ENCODE data around the gene CNTN5.

Gene CNTN5

DNA sequence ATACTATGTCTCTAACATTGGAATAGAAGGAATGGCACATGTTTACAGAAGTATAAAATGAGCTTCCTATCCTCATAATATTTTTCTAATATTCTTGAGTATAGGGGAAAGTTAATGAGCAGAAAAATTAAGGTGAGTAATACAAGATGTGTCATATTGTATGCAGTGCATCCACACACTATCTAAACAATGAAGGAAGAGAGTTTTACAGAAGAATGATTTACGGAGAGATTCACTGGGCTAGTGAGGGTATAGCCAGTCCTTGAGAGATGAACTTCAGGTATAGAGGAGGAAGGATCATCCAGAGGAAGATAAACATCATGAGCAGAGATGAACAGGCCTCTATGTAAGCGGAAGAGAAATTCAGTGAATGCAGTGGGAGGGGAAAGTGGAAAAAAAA, 569.0 kb downstream of the CNTN5 start:
- no peak for DNase-seq (ENCODE audit: low read depth in 2 of 2, low spot score in 1 of 2)

DNA sequence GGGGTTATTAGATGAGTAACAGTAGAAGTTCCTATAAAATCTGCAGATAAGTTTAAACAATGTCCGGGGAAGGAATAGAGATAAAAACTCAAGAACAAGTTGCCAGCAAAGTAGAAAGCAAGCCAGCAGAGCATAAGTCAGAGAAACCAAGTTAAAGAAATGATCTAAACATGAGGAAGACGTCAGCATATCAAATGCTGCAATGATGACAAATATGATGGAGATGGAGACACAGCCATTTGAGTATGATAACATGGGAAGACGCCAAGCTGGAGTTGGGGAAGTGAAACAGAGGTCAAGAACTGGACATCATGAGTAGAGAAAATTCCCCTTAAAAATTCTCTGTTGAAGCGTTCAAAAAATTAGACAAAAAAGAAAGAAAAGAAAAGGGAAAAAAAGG, 571.5 kb downstream of the CNTN5 start:
- DNase-seq (ENCODE audit: low read depth in 2 of 2, low spot score in 1 of 2): no peak

DNA sequence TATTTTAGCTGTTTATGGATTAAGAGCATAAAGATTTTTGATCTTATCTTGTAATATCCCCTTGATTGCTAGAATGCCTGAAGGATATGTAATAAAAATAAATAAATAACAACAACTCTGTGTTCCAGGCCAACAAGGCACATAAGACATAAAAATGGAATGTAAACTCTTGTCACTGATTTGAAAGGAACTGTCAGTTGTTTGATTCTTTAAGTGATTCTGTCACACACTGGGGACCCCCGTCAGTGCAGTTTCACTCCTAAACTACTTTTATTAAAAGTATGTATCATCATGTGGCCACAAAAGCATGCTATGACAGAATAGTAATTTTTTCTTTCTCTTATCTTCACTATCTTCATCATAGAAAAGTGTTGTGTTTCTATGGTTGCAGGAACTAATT, 572.4 kb downstream of the CNTN5 start:
- DNase-seq (ENCODE audit: low read depth in 2 of 2, low spot score in 1 of 2): no peak

DNA sequence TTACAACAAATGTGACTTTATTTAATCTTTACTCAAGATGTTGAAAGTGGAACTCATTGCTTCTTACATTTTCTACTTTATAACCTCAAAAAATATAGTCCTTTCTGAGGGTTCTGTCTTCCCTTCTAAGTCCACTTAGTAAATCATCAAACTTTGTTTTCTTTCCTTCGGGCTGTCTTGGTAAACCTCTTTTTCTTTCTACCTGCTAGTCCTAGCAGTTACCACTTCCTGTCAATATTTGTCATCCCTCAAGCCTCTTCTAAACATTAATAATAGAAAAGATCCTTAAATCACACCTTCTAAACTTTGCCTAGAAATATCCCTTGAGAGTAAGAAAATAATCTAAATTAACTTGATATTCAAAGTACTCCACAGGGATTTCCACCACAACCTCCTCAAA, 580.4 kb downstream of the CNTN5 start:
- DNase-seq (ENCODE audit: low read depth in 2 of 2, low spot score in 1 of 2): no peak

DNA sequence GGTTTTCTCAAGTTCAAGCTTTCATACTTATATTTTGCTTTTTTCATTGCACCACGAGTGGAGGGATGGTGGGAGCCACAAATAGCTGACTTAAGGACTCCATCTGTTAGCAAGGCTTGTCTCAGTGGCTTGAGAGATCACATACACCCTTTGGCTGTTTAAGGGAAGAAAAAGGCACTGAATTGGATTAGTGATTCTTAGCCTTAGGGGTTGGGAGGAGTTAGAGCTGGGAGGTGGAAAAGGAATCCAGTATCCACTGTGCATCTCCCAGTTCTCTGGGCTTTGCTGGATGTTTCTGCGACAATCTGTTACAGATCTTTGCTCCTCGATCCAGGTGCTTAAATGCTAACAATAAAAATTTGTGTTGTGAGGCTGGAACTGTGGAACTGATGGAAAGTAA, 593.6 kb downstream of the CNTN5 start:
- no peak for DNase-seq (ENCODE audit: low read depth in 2 of 2, low spot score in 1 of 2)

GRCh38 chr11:99630629-99631028, 609.9 kb downstream of the CNTN5 start:
- no peak for DNase-seq (ENCODE audit: low read depth in 2 of 2, low spot score in 1 of 2)

GRCh38 chr11:99631618-99632017, 610.9 kb downstream of the CNTN5 start:
- DNase-seq (ENCODE audit: low read depth in 2 of 2, low spot score in 1 of 2): no peak

DNA sequence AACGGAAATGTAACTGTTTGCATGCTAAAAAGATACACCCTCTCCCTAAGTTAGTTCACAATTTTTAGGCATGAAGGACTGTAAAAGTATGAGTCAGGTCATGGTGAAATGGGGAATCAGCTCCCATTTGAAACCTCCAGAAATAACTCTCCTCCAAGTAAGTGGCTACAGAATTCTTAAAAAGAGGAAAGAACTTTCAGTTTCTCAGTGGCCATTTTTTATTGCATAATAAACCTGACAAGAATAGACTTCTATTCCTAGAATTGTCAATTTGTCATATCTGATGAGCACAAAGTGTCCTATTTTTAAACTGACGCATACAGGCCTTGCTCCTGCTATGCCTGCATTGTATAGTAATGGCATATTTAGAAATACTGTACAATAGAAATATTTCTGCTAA, 612.2 kb downstream of the CNTN5 start:
- no peak for DNase-seq (ENCODE audit: low read depth in 2 of 2, low spot score in 1 of 2)

DNA sequence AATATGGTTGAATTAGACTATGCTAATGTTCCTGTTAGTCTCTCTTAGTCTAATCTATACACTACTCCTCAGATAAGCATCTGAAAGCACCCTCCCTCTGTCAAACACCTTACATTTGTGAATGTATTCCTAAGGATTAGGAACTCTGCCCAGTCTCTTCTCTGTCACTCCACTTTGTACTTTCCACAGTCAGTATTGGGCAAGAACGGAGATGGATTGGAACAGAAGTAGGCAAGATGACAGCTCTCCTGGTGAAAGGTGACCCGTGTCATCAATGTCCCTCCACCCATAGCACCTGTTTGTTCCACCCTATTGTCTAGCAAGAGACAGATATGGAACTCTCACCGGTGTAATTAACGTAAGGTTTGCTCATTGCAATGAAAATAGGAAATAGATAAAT, 613.8 kb downstream of the CNTN5 start:
- no peak for DNase-seq (ENCODE audit: low read depth in 2 of 2, low spot score in 1 of 2)

DNA sequence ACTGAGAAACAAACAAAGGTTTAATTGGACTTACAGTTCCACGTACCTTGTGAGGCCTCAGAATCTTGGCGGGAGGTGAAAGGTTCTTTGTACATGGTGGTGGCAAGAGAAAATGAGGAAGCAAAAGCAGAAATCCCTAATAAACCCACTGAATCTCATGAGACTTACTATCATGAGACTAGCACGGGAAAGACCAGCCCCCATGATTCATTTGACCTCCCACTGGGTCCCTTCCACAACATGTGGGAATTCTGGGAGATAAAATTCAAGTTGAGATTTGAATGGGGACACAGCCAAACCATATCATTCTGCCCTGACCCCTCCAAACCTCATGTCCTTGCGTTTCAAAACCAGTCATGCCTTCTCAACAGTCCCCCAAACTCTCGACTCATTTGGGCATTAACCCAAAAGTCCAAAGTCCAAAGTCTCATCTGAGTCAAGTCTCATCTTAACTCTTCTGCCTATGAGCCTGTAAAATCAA, 617.4 kb downstream of the CNTN5 start:
- no peak for DNase-seq (ENCODE audit: low read depth in 2 of 2, low spot score in 1 of 2)

- no peak for DNase-seq (ENCODE audit: low read depth in 2 of 2, low spot score in 1 of 2)
These were observed 619.9 kb downstream of the CNTN5 start for GRCh38 chr11:99640671-99641070.

GRCh38 chr11:99645934-99646333, 625.2 kb downstream of the CNTN5 start:
- no peak for DNase-seq (ENCODE audit: low read depth in 2 of 2, low spot score in 1 of 2)

- DNase-seq (ENCODE audit: low read depth in 2 of 2, low spot score in 1 of 2): no peak
These were observed 649.4 kb downstream of the CNTN5 start for GRCh38 chr11:99670067-99670676.

- DNase-seq (ENCODE audit: low read depth in 2 of 2, low spot score in 1 of 2): no peak
These were observed 651.2 kb downstream of the CNTN5 start for GRCh38 chr11:99671808-99672409.

DNA sequence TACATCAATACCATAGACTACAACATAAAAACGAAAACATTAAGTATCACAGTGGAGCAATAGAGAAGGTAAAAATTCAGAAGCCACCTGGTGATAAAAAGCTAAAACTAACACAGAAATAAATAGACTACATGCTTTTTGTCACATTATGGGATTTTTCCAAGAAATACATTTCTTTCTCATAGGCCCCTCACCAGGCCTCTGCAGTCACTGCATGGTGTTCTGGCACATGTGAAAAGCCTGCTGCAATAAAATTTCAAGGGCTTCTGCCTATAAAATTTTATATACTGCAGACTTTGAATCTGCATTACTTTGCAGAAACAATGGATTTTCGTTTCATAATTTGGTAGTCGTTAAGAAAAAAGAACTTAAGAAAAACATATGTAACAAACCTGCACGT, 655.5 kb downstream of the CNTN5 start:
- no peak for DNase-seq (ENCODE audit: low read depth in 2 of 2, low spot score in 1 of 2)

DNA sequence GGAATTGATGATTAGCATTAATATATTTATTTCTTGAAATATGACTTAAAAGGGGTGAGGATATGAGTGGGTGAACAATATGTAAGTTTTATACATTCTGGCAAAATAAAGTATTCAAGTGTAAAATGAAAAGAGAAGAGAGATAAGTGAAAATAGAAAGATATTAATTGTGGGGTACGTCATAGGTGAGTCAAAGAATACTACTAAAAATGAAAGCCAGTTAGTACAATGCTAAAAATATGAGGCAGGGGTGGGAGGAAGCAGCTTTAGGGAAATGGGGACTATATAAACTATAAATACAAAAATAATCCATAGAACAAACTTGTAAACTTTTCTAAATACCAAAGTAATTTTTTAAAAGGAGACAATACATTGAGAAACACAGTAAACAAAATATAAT, 661.4 kb downstream of the CNTN5 start:
- no peak for DNase-seq (ENCODE audit: low read depth in 2 of 2, low spot score in 1 of 2)

GRCh38 chr11:99682646-99683045, 661.9 kb downstream of the CNTN5 start:
- no peak for DNase-seq (ENCODE audit: low read depth in 2 of 2, low spot score in 1 of 2)

DNA sequence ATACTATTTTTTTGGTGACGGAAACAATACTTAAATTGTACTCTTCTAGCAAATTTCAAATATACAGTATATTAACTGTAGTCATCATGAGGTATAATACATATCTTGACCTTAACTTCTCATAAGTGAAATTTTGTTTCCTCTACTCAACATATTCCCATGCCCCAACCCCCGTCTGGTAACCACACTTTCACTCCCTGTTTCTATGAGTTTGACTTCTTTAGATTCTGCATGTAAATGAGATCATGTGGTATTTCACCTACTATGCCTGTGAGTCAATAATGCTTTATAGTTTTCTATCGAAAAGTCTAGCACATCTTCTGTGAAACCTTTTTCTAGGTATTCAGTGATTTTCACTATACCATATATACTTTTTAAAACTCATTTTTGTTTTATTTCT, 663.2 kb downstream of the CNTN5 start:
- DNase-seq (ENCODE audit: low read depth in 2 of 2, low spot score in 1 of 2): no peak

GRCh38 chr11:99686838-99687237, 666.1 kb downstream of the CNTN5 start:
- no peak for DNase-seq (ENCODE audit: low read depth in 2 of 2, low spot score in 1 of 2)

- DNase-seq (ENCODE audit: low read depth in 2 of 2, low spot score in 1 of 2): no peak
These were observed 666.6 kb downstream of the CNTN5 start for GRCh38 chr11:99687320-99687719.

GRCh38 chr11:99693941-99694492, 673.3 kb downstream of the CNTN5 start:
- no peak for DNase-seq (ENCODE audit: low read depth in 2 of 2, low spot score in 1 of 2)

- no peak for DNase-seq (ENCODE audit: low read depth in 2 of 2, low spot score in 1 of 2)
These were observed 674.4 kb downstream of the CNTN5 start for GRCh38 chr11:99695106-99695505.

DNA sequence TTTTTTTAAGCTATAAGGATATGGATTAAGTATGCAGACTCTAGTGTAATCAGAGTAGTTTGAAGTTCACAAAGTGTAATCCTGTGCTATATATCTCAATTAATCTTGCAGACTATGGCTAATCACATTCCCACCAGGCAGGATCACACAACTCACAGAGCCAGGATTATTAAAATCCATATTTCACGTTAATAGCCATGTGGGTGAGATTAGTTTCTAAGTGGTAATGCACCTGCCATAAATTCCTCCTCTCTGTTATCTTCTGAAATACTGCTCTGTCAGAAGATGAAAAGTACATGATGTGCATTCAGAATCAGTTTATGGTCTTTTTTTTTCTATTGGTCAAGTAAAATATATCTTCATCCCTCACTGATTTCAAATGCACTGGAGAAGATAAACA, 686.1 kb downstream of the CNTN5 start:
- DNase-seq (ENCODE audit: low read depth in 2 of 2, low spot score in 1 of 2): no peak
